ENCODE data around the gene C12orf76. TPM values are rescaled to one million over a fixed set of nuclear protein-coding genes. Genes with fewer than 3 reads are reported as not detected.

Gene C12orf76
- total and polyA plus RNA-seq, 9 of the 15 experiments (the other 6 are each of a cell fraction or from before 2014, with no cell fraction given) = 6.3 to 38.6 (median 12.3) TPM

DNA sequence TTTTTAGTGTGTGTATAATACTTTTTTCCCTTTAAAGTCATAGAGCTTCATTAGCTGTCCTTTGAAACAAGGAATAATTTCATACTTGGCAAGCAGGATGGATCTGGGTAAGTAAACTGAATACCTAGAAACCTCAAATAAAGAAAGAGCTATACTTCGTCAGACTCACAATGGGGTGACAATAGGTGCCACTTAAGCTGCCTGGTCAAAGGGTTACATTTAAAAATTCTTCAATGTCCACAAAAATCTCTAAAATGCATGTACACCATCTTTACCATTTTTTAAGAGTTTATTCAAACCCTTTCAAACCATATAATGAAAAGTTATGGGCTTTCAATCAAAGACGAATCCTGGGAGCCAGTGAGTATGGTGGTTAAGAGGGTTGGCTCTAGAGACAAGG is 55.2 kb downstream of the C12orf76 start:
- Histone ChIP-seq H2AFZ (ENCODE audit: low read depth, low read length) (no peak overlapping the region), H3K4me3 (no peak overlapping the region), H3K9ac (ENCODE audit: insufficient read depth in 1 of 2, low read depth in 2 of 2, low read length in 2 of 2) (no peak overlapping the region), H3K9me1 (ENCODE audit: control insufficient read depth, insufficient read depth, low read length) (no peaks in the 10 kb centered on the region), H4K20me1 (replicated peaks; ENCODE audit: control insufficient read depth, insufficient read depth, low read length) (no peaks in the 10 kb centered on the region), H3K27ac (ENCODE audit: extremely low read depth, low read depth, low read length) (no peak overlapping the region), H3K27me3 (ENCODE audit: control insufficient read depth in 2 of 2, insufficient read depth in 2 of 2, low read length in 2 of 2) (no peaks in the 10 kb centered on the region), H3K4me1 (replicated peaks in 1 of 2; ENCODE audit: control insufficient read depth in 2 of 2, insufficient read depth in 2 of 2, low read length in 2 of 2) (peaks cover 9 to 19% of the 10 kb centered on the region in 2 experiments), H3K79me2 (ENCODE audit: control insufficient read depth, insufficient read depth, low read length) (peaks cover 38% of the 10 kb centered on the region), H3K9me3 (replicated peaks; ENCODE audit: control insufficient read depth, insufficient read depth, low read depth, low read length) (no peaks in the 10 kb centered on the region), H3K4me2 (ENCODE audit: insufficient read depth, low read length) (no peak overlapping the region), H3K36me3 (ENCODE audit: control insufficient read depth, insufficient read depth, low read length) (peaks cover 31% of the 10 kb centered on the region; the same call in 1 of the 3 replicates)
- ChIA-PET POLR2A (interaction anchor here (0.6 kb wide), 1 partner anchor 1585 kb away, joined by 3 read pairs; no protein-coding TSS in a partner anchor), CTCF (ENCODE audit: low intra/inter-chr PET ratio) (interaction anchor here (0.6 kb wide), 1 partner anchor 593 kb away, joined by 4 read pairs; no protein-coding TSS in a partner anchor)
- intact Hi-C loops (cut with micrococcal nuclease) = no loop called here
- WGBS (ENCODE audit: insufficient coverage, low coverage, missing lambda C conversion rate) = 88% methylated on average over 2 of the region's 2 CpGs
- no TSS peak for BruUV-seq (replicated peaks)
- ATAC-seq = no peak
- in situ Hi-C loops (cut with MboI) = no loop called here
- FAIRE-seq = no peak
- TF ChIP-seq HNRNPLL (IDR thresholded peaks at IDR 0.05; ENCODE audit: low read depth, low read length, poor library complexity, severe bottlenecking) = no peak
- no peak for TF ChIP-seq ZNF436 (CRISPR knock-in tag; IDR thresholded peaks at IDR 0.05)
- TF ChIP-seq ETS1 (conservative IDR thresholded peaks at IDR 0.05; ENCODE audit: control insufficient read depth, low read depth, low read length) = no peak
- no peak for DNase-seq (ENCODE audit: extremely low read depth in 1 of 4, low spot score in 3 of 4)

GRCh38 chr12:109991586-109991985 is 56.7 kb downstream of the C12orf76 start:
- in situ Hi-C loops (cut with MboI) (no loop called here), intact Hi-C loops (cut with micrococcal nuclease) (no loop called here)
- ChIA-PET POLR2A (no interaction called here), CTCF (ENCODE audit: low intra/inter-chr PET ratio) (no interaction called here)
- no peak for ATAC-seq
- H3K27me3 ChIP-seq (ENCODE audit: control insufficient read depth in 2 of 2, insufficient read depth in 2 of 2, low read length in 2 of 2) = no peaks in the 10 kb centered on the region
- no peak overlapping the region for H3K9ac ChIP-seq (ENCODE audit: insufficient read depth in 1 of 2, low read depth in 2 of 2, low read length in 2 of 2)
- no peaks in the 10 kb centered on the region for H3K9me1 ChIP-seq (ENCODE audit: control insufficient read depth, insufficient read depth, low read length)
- no peak overlapping the region for H3K4me3 ChIP-seq
- no peaks in the 10 kb centered on the region for H3K9me3 ChIP-seq (replicated peaks; ENCODE audit: control insufficient read depth, insufficient read depth, low read depth, low read length)
- no peak for FAIRE-seq
- H3K27ac ChIP-seq (ENCODE audit: extremely low read depth, low read depth, low read length) = no peak overlapping the region
- no peak for DNase-seq (ENCODE audit: extremely low read depth in 1 of 4, low spot score in 3 of 4)
- no TSS peak for BruUV-seq (replicated peaks)
- H2AFZ ChIP-seq (ENCODE audit: low read depth, low read length) = no peak overlapping the region
- 85% methylated on average over 5 of the region's 5 CpGs for WGBS (ENCODE audit: insufficient coverage, low coverage, missing lambda C conversion rate)
- peaks cover 39% of the 10 kb centered on the region; the same call in 2 of the 3 replicates for H3K36me3 ChIP-seq (ENCODE audit: control insufficient read depth, insufficient read depth, low read length)
- peaks cover 9 to 14% of the 10 kb centered on the region in 2 experiments for H3K4me1 ChIP-seq (replicated peaks in 1 of 2; ENCODE audit: control insufficient read depth in 2 of 2, insufficient read depth in 2 of 2, low read length in 2 of 2)
- no peak overlapping the region for H3K4me2 ChIP-seq (ENCODE audit: insufficient read depth, low read length)
- H3K79me2 ChIP-seq (ENCODE audit: control insufficient read depth, insufficient read depth, low read length) = peaks cover 38% of the 10 kb centered on the region
- H4K20me1 ChIP-seq (replicated peaks; ENCODE audit: control insufficient read depth, insufficient read depth, low read length) = no peaks in the 10 kb centered on the region
- TF ChIP-seq TOE1 (IDR thresholded peaks at IDR 0.05; ENCODE audit: borderline replicate concordance) (no peak), TOE1 (CRISPR knock-in tag; IDR thresholded peaks at IDR 0.05; ENCODE audit: borderline replicate concordance, low read depth) (no peak), ZNF699 (CRISPR knock-in tag; IDR thresholded peaks at IDR 0.05; ENCODE audit: insufficient replicate concordance) (no peak), CC2D1A (IDR thresholded peaks at IDR 0.05) (no peak), BACH1 (tag; IDR thresholded peaks at IDR 0.05) (no peak), ZNF668 (CRISPR knock-in tag; IDR thresholded peaks at IDR 0.05) (no peak), MAFF (IDR thresholded peaks at IDR 0.05; ENCODE audit: low read length) (no peak), ZNF583 (CRISPR knock-in tag; IDR thresholded peaks at IDR 0.05) (no peak), TCF3 (CRISPR knock-in tag; IDR thresholded peaks at IDR 0.05) (no peak)
- TF ChIP-seq, protein P1, sequence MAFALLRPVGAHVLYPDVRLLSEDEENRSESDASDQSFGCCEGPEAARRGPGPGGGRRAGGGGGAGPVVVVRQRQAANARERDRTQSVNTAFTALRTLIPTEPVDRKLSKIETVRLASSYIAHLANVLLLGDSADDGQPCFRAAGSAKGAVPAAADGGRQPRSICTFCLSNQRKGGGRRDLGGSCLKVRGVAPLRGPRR (CRISPR knock-in tag; IDR thresholded peaks at IDR 0.05) = no peak
- TF ChIP-seq, protein P2, sequence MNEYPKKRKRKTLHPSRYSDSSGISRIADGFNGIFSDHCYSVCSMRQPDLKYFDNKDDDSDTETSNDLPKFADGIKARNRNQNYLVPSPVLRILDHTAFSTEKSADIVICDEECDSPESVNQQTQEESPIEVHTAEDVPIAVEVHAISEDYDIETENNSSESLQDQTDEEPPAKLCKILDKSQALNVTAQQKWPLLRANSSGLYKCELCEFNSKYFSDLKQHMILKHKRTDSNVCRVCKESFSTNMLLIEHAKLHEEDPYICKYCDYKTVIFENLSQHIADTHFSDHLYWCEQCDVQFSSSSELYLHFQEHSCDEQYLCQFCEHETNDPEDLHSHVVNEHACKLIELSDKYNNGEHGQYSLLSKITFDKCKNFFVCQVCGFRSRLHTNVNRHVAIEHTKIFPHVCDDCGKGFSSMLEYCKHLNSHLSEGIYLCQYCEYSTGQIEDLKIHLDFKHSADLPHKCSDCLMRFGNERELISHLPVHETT (CRISPR knock-in tag; conservative IDR thresholded peaks at IDR 0.05 in 1 of 2, IDR thresholded peaks at IDR 0.05 in 1 of 2) = no peak

Measured in K562 (cell line).